Astrocyte (in vitro differentiated cells and primary cell): ENCODE measurements around the gene CPAMD8.

Experiments used
- EZH2 ChIP-seq: IDR thresholded peaks from 2 replicates; pipeline ENCODE4 v1.6.1; 2012; ENCODE audit warnings: mild to moderate bottlenecking, low read length, inconsistent platforms; ENCODE audit not compliant: insufficient read depth
- TF ChIP-seq, protein P1 (sequence below): IDR thresholded peaks from 2 replicates; pipeline ENCODE4 v1.5.1; 2011; ENCODE audit warnings: low read depth, mild to moderate bottlenecking, inconsistent platforms, low read length, moderate library complexity; ENCODE audit not compliant: insufficient read depth

DNA sequence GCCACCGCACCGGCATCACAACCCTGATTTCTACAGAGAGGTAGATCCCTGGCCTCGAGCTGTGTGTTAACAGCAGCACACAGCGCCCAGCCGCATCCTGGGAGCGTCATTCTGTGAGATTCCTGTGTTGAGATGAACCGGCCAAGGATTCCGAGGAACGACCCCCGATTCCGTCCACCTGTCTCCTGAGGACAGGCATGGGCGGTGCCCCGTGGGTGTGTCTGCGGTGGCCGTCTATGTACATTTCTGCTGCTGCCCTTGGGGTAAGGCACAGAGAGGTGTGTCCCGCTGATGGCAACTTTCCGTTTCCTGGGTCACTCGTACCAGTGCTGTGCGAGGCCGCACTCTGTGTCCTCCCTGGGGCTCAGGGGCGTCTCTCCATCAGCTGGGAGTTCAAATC, 153.9 kb downstream of the CPAMD8 start:
- no peak for TF ChIP-seq EZH2
- TF ChIP-seq, protein P1, sequence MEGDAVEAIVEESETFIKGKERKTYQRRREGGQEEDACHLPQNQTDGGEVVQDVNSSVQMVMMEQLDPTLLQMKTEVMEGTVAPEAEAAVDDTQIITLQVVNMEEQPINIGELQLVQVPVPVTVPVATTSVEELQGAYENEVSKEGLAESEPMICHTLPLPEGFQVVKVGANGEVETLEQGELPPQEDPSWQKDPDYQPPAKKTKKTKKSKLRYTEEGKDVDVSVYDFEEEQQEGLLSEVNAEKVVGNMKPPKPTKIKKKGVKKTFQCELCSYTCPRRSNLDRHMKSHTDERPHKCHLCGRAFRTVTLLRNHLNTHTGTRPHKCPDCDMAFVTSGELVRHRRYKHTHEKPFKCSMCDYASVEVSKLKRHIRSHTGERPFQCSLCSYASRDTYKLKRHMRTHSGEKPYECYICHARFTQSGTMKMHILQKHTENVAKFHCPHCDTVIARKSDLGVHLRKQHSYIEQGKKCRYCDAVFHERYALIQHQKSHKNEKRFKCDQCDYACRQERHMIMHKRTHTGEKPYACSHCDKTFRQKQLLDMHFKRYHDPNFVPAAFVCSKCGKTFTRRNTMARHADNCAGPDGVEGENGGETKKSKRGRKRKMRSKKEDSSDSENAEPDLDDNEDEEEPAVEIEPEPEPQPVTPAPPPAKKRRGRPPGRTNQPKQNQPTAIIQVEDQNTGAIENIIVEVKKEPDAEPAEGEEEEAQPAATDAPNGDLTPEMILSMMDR, result no peak
